ENCODE data around the gene TUBB. TPM values are rescaled to one million over a fixed set of nuclear protein-coding genes. Genes with fewer than 3 reads are reported as not detected.

TUBB gene
- total and polyA plus RNA-seq, 9 of the 15 experiments (the other 6 are each of a cell fraction or from before 2014, with no cell fraction given), result 971 to 2,870 (median 1,478) TPM

- TF ChIP-seq ILF3 (IDR thresholded peaks at IDR 0.05; ENCODE audit: borderline replicate concordance), result no peak
- TF ChIP-seq, protein P1, sequence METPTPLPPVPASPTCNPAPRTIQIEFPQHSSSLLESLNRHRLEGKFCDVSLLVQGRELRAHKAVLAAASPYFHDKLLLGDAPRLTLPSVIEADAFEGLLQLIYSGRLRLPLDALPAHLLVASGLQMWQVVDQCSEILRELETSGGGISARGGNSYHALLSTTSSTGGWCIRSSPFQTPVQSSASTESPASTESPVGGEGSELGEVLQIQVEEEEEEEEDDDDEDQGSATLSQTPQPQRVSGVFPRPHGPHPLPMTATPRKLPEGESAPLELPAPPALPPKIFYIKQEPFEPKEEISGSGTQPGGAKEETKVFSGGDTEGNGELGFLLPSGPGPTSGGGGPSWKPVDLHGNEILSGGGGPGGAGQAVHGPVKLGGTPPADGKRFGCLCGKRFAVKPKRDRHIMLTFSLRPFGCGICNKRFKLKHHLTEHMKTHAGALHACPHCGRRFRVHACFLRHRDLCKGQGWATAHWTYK (CRISPR knock-in tag; IDR thresholded peaks at IDR 0.05), result no peak
- TF ChIP-seq, protein P2, sequence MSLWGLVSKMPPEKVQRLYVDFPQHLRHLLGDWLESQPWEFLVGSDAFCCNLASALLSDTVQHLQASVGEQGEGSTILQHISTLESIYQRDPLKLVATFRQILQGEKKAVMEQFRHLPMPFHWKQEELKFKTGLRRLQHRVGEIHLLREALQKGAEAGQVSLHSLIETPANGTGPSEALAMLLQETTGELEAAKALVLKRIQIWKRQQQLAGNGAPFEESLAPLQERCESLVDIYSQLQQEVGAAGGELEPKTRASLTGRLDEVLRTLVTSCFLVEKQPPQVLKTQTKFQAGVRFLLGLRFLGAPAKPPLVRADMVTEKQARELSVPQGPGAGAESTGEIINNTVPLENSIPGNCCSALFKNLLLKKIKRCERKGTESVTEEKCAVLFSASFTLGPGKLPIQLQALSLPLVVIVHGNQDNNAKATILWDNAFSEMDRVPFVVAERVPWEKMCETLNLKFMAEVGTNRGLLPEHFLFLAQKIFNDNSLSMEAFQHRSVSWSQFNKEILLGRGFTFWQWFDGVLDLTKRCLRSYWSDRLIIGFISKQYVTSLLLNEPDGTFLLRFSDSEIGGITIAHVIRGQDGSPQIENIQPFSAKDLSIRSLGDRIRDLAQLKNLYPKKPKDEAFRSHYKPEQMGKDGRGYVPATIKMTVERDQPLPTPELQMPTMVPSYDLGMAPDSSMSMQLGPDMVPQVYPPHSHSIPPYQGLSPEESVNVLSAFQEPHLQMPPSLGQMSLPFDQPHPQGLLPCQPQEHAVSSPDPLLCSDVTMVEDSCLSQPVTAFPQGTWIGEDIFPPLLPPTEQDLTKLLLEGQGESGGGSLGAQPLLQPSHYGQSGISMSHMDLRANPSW (CRISPR knock-in tag; IDR thresholded peaks at IDR 0.05), result no peak; the same call in 1 of the 2 replicates
- no peak for TF ChIP-seq NCOA1 (IDR thresholded peaks at IDR 0.05; ENCODE audit: low read depth)
- peak; percentile 28; the same call in 1 of the 2 replicates for TF ChIP-seq KLF1 (tag; IDR thresholded peaks at IDR 0.05)
- TF ChIP-seq, protein P3, sequence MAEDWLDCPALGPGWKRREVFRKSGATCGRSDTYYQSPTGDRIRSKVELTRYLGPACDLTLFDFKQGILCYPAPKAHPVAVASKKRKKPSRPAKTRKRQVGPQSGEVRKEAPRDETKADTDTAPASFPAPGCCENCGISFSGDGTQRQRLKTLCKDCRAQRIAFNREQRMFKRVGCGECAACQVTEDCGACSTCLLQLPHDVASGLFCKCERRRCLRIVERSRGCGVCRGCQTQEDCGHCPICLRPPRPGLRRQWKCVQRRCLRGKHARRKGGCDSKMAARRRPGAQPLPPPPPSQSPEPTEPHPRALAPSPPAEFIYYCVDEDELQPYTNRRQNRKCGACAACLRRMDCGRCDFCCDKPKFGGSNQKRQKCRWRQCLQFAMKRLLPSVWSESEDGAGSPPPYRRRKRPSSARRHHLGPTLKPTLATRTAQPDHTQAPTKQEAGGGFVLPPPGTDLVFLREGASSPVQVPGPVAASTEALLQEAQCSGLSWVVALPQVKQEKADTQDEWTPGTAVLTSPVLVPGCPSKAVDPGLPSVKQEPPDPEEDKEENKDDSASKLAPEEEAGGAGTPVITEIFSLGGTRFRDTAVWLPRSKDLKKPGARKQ (CRISPR knock-in tag; IDR thresholded peaks at IDR 0.05), result no peak
- TF ChIP-seq, protein P4, sequence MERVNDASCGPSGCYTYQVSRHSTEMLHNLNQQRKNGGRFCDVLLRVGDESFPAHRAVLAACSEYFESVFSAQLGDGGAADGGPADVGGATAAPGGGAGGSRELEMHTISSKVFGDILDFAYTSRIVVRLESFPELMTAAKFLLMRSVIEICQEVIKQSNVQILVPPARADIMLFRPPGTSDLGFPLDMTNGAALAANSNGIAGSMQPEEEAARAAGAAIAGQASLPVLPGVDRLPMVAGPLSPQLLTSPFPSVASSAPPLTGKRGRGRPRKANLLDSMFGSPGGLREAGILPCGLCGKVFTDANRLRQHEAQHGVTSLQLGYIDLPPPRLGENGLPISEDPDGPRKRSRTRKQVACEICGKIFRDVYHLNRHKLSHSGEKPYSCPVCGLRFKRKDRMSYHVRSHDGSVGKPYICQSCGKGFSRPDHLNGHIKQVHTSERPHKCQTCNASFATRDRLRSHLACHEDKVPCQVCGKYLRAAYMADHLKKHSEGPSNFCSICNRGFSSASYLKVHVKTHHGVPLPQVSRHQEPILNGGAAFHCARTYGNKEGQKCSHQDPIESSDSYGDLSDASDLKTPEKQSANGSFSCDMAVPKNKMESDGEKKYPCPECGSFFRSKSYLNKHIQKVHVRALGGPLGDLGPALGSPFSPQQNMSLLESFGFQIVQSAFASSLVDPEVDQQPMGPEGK (CRISPR knock-in tag; IDR thresholded peaks at IDR 0.05; ENCODE audit: borderline replicate concordance), result no peak
- TF ChIP-seq ZNF586 (CRISPR knock-in tag; conservative IDR thresholded peaks at IDR 0.05), result no peak
- TF ChIP-seq PCBP2 (IDR thresholded peaks at IDR 0.05; ENCODE audit: low read depth, low read length, poor library complexity, severe bottlenecking), result no peak
- TF ChIP-seq ZNF277 (CRISPR knock-in tag; IDR thresholded peaks at IDR 0.05; ENCODE audit: borderline replicate concordance), result no peak
- TF ChIP-seq ZKSCAN1 (IDR thresholded peaks at IDR 0.05; ENCODE audit: low read depth, low read length), result no peak
- no peak for TF ChIP-seq ZNF23 (CRISPR knock-in tag; IDR thresholded peaks at IDR 0.05)
- no peak for TF ChIP-seq CHAMP1 (IDR thresholded peaks at IDR 0.05)
- TF ChIP-seq RFX1 (IDR thresholded peaks at IDR 0.05), result no peak
These were observed 2.3 kb downstream of the TUBB start (continued) for GRCh38 chr6:30722280-30723112.

Measured in K562 (cell line).